Measurements from ENCODE around the gene FAM110D.

Gene FAM110D

GRCh38 chr1:26158908-26159742 lies at the start of gene FAM110D:
Gene FAM110D (plus strand): TSS chr1:26159079. CDS start chr1:26161292, 2,213 bp downstream.
- peak within 1 kb of the TSS in 6 of 7 experiments; percentile 3 to 47 (median 18) for H3K4me3 ChIP-seq
- H3K27ac ChIP-seq = peak within 1 kb of the TSS in 14 of 21 experiments; percentile 3 to 69 (median 47)

GRCh38 chr1:26109229-26110164 lies 49.4 kb upstream of the FAM110D start:
- Histone ChIP-seq H3K4me3 (no peak overlapping the region), H3K27ac (peak overlapping the region in 2 of 21 experiments; percentile 92 to 97)

GRCh38 chr1:26110731-26111529 lies 47.9 kb upstream of the FAM110D start:
- peak overlapping the region; percentile 85 to 99 (median 96) for H3K27ac ChIP-seq
- peak overlapping the region; percentile 85 to 100 (median 96) for H3K4me3 ChIP-seq

- Histone ChIP-seq H3K4me3 (peak within 1 kb of the TSS; percentile 85 to 100 (median 96)), H3K27ac (peak within 1 kb of the TSS; percentile 85 to 99 (median 96))
Measured at GRCh38 chr1:26111530-26112406, 47.1 kb upstream of the FAM110D start, which contains the start of gene PDIK1L. Gene PDIK1L (plus strand): TSS chr1:26111824. CDS start chr1:26114309, 2,485 bp downstream.

- H3K27ac ChIP-seq = peak overlapping the region in 20 of 21 experiments; percentile 74 to 99 (median 96)
- H3K4me3 ChIP-seq = peak overlapping the region; percentile 85 to 100 (median 96)
Measured at GRCh38 chr1:26112407-26112775, 46.5 kb upstream of the FAM110D start.

GRCh38 chr1:26114165-26114927 lies 44.5 kb upstream of the FAM110D start:
- no peak overlapping the region for H3K27ac ChIP-seq
- H3K4me3 ChIP-seq = no peak overlapping the region

GRCh38 chr1:26119892-26120608 lies 38.8 kb upstream of the FAM110D start:
- Histone ChIP-seq H3K27ac (peak overlapping the region in 4 of 21 experiments; percentile 8 to 38 (median 22)), H3K4me3 (no peak overlapping the region)

GRCh38 chr1:26121854-26122773 lies 36.8 kb upstream of the FAM110D start:
- H3K27ac ChIP-seq = peak overlapping the region in 12 of 21 experiments; percentile 6 to 87 (median 44)
- no peak overlapping the region for H3K4me3 ChIP-seq

GRCh38 chr1:26122988-26123973 lies 35.6 kb upstream of the FAM110D start:
- Histone ChIP-seq H3K4me3 (no peak overlapping the region), H3K27ac (peak overlapping the region in 12 of 21 experiments; percentile 3 to 87 (median 36))

GRCh38 chr1:26124418-26125331 lies 34.2 kb upstream of the FAM110D start:
- peak overlapping the region in 6 of 21 experiments; percentile 3 to 87 (median 24) for H3K27ac ChIP-seq
- no peak overlapping the region for H3K4me3 ChIP-seq

- Histone ChIP-seq H3K4me3 (no peak overlapping the region), H3K27ac (peak overlapping the region in 7 of 21 experiments; percentile 56 to 87 (median 65))
Measured at GRCh38 chr1:26125382-26125781, 33.5 kb upstream of the FAM110D start.

GRCh38 chr1:26125946-26126320 lies 32.9 kb upstream of the FAM110D start:
- peak overlapping the region in 17 of 21 experiments; percentile 2 to 87 (median 63) for H3K27ac ChIP-seq
- no peak overlapping the region for H3K4me3 ChIP-seq

GRCh38 chr1:26126321-26127084 lies 32.4 kb upstream of the FAM110D start:
- H3K4me3 ChIP-seq = peak overlapping the region in 4 of 7 experiments; percentile 4 to 18 (median 8)
- H3K27ac ChIP-seq = peak overlapping the region in 20 of 21 experiments; percentile 38 to 87 (median 67)

Measured in skin epidermis (tissue), 12 donors.